ENCODE data around the gene INPP5J.
A peak's percentile ranks its signal among the peaks of the same experiment; 100 is the strongest.
"Not testable (repeated sequence)": the region's sequence is repeated elsewhere in the genome, so short reads cannot be mapped to it uniquely, and the experiment has no call there.

INPP5J gene

GRCh38 chr22:31122532-31123291, at the start of gene INPP5J:
Gene INPP5J (plus strand): TSS chr22:31122966. CDS start chr22:31123015, 49 bp downstream.
- DNase-seq, result no peak

GRCh38 chr22:31073125-31073524, 49.6 kb upstream of the INPP5J start:
- DNase-seq, result not testable (repeated sequence)

GRCh38 chr22:31073545-31074145, 49.1 kb upstream of the INPP5J start:
- not testable (repeated sequence) for DNase-seq

- no peak for DNase-seq
Measured at GRCh38 chr22:31075961-31076360, 46.8 kb upstream of the INPP5J start.

GRCh38 chr22:31077681-31078080, 45.1 kb upstream of the INPP5J start:
- no peak for DNase-seq

DNA sequence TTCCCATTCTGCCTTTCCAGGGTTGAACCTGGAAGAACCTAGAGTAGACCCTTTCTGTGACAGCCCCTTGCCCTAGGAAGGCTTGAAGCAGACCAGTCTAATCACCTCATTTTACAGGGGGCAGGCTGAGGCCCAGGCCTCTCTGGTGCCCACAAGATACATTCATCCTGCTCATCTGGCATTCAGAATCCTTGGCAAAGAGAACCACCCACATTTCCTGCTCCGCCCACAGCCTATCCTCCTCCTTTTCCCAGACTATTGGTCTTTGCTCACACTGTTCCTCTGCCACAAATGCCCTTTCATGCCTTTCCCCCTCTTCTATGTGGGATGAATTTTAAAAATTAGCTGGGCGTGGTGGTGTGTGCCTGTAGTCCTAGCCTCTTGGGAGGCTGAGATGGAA, 44.4 kb upstream of the INPP5J start:
- DNase-seq, result not testable (repeated sequence)

DNA sequence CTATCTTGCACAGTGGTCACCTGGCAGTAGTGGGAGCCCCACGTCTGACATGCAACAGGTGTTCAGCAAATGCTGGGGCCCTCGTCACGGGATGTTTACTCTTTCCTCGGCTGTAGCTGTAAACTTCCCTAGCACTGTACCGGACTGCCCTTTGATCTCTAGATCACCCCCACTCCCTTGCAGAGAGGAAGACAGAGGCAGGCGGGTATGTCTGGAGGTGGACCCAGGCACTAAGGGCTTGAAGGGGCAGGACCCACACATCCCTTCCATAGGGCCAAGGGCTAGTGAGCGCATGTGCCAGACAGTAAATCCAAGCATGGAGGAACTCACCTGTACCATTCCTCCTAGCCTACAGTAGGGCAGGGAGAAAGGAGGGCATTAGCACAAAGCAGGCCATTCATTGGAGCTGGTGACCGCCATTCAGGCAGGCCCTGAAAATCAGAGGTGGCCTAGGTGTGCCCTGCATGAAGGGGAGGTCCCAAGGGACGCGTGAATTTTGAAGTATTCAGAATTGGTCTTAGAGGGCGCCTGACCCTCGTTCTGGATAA, 43.6 kb upstream of the INPP5J start:
- no peak for DNase-seq

- DNase-seq, result no peak
Measured at GRCh38 chr22:31080164-31080847, 42.5 kb upstream of the INPP5J start.

DNA sequence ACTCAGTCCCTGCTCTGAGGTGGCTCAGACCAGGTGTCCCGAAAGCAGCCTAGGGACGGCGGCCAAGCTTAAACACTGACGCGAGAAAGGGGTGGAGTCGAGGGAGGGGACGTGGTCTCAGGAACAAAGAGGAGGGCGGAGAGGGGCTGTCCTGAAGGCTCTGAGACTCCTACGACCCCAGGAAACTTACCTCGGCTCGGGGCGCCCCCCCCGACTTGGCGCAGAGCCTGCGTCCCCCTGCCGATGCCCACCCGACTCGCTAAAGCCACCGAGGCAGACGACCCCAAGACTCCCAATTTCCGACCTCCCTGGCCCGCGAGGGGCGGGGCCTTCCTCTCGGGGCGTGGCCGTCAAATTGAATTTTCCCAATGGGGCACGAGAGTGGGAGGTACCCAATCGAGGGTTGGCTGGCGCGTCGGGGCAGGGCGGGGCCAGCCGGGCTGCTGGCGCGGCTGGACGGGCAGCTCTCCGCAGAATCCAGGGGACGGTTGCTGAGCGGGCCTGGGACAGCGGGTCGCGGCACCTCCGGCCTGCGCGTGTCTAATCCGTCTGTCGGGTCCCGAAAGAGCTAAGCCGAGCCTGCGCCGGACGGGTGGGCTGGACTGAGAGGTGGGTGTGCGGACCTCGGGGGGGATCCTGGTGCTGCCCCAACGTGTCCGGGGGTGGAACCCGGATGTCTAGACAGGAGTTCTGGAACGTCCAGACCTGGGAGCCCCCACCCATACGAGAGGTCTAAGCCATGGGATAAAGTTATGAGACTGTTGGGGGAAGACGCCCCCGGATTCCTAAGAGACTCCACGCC, 41.7 kb upstream of the INPP5J start, which contains the start of gene SMTN:
Gene SMTN, plus strand, starts transcription at position 471 of the 802 bp plus-strand sequence. CDS start 1,941 bp downstream, outside the sequence.
- DNase-seq, result peak; percentile 86

GRCh38 chr22:31081963-31082605, 40.7 kb upstream of the INPP5J start:
- no peak for DNase-seq

GRCh38 chr22:31082606-31083376, 40.0 kb upstream of the INPP5J start:
- DNase-seq, result peak; percentile 45

GRCh38 chr22:31083377-31083768, 39.4 kb upstream of the INPP5J start:
- no peak for DNase-seq

DNA sequence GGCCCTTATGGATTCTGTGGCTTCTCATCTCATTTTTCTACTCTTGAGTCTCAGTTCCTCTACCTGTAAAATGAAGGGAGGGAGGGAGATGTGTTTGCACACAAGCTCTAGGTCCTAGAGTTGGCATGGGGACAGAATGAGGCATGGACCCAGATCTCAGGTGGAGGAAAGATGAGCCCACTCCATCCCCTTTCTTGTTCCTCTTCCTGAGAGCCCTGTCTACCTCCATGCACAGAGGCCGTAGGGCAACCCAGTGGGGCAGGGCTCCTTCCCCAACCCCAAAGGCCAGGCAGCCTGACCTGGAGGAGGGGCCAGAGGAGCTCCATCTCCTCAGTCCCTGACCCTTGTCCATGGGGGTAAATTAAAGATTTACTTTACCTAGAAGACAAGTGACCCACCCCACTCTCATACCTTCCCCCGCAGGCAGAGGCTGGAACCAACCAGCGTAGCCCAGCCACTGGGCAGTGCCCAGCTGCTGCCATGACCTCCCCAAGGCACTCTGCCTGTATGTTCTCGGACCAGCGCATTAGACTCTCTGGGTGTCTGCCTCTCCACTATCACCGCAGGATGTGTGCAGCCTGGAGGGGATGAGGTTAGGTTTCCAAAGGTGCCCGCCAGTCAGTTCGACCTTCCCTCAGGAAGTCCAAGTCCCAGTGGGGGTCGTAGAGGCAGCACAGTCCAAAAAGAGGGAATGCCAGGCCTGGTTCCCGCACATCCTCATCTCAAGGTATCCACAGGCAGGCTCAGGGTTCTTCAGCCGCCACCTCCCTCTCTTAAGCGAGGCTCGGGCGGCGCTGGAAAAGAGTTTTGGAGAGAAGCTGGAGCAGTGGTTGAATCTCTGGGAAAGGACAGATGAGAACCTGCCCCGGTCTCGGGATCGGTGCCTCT, 38.6 kb upstream of the INPP5J start:
- no peak for DNase-seq

DNA sequence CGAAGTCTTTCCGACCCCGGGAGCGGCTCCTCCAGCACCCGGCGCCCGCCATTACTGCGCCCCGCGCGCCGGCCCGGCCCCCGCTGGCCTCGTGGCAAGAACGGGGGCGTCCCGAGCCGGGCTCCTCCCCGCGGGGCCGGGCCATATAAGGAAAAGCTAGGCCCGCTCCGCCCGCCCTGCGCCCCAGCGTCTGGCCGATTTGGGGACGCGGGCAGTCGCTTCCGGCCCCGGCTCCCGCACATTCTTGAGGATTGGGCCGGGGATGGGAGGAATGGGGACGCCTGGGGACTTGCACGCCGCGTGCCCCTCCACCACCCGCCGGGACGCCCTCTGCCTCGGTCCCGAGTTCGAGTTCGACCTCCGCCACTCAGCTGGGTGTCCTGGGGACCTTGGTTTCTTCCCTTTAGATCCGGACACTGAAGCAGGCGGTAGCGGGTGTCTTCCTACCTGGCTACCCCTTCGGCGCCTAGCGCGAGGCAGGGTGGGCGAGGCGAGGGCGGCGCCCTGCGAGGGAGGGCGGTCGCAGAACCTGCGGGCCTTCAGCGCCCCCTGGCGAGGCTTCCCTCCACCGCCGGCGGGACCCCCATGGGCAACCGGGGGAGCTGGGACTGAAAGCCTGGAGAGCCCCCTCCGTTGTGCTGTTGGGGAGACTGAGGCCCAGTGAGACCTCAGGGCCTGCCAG, 37.8 kb upstream of the INPP5J start:
- peak; percentile 81 for DNase-seq

- no peak for DNase-seq
Measured at GRCh38 chr22:31085493-31085824, 37.3 kb upstream of the INPP5J start.

GRCh38 chr22:31085928-31086327, 36.8 kb upstream of the INPP5J start:
- DNase-seq, result no peak

DNA sequence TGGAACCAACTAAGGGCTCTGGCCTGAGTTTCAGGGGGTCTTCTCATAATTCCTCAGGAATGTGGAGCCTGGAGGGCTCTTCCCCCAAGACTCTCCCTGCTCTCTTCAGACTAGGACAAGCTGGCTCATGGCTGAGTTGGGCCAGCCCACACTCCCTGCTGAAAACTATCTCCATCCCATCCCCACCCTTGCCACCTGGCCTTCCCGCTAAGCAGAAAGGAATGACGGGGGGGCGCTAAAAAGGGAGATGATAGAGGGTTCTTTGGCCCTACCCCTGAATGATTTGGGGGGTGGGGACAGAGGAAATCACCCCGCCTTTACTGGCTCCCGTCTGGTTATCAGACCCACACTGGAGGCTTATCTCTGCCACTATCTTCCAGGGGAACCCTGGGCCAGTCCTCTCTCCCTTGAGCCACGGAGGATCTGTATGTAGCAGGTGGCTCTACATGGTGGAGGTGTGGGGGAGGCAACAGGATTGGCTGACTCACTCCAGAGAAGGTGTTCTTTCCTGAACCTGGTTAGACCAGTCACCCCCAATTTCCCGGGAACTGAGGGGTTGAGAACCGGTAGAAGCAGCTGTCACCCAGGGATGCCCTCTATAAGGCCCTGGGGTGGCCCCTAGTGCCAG, 35.9 kb upstream of the INPP5J start:
- DNase-seq, result no peak

DNA sequence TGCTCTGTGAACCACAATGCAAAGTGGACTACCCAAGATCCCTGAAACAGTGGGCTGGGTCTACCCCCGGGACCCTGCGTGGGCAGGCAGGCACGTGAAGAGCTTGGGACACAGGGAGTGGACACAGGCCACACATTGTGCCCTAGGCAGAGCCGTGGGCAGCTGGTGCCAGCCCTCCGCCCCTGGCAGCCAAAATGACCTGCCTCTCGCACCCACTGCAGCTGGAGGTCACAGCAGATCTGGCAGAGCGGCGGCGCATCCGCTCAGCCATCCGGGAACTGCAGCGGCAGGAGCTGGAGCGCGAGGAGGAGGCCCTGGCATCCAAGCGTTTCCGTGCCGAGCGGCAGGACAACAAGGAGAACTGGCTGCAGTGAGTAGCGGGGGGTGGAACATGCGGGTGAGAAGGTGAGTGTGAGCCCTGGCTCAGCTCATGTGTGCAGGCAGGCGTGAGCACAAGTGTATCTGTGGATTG, 35.0 kb upstream of the INPP5J start:
- DNase-seq, result no peak
